ENCODE results near the gene MC2R.

Gene MC2R

DNA sequence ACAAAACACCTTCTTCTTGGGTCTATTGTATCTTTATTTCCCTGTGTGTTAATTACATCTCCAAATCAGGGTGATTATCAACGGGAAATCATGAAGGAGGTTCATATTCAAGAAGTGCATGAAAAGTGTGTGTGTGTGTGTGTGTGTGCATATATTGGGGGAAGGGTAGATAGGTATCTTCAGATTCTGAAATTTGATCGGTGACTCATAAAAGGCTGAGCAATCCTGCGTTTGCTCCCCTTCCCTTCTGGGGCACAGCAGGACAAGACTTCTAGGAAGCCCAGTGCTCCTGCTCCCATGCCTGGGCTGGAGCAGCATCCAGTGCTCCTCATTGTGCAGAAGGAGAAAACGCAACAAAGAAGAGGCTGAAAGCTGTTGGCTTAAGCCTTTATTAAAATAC is 65.5 kb downstream of the MC2R start:
- TF ChIP-seq CTCF (IDR thresholded peaks at IDR 0.05; ENCODE audit: insufficient read depth, low read length, poor library complexity, severe bottlenecking): no peak
- H3K36me3 ChIP-seq (ENCODE audit: control insufficient read depth, insufficient read depth, low read length): no peaks in the 10 kb centered on the region
- no peak overlapping the region for H3K4me3 ChIP-seq (replicated peaks; ENCODE audit: low read depth, low read length)
- DNase-seq (ENCODE audit: extremely low read depth, insufficient read length): no peak
- no peaks in the 10 kb centered on the region for H3K27me3 ChIP-seq (replicated peaks; ENCODE audit: control insufficient read depth, insufficient read depth, low read length)

DNA sequence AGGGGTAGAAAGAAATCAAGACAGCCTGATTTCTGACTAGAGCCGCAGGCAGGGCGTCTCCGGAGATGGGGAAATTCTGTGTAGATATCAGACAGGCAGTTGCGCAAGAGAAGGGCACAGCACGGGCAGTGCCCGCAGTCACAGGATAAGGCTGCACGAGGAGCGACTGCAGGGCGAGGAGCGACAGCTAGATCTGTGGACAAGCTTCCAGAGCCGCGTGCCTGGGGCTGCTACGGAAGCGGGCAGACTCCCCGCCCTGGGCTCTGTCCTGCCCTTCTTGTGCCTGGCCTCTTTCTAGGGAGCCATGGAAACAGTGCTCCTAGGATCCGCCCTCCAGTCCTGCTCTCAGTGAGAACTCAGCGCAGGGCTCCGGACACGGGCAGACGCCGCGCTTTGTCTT is 78.8 kb downstream of the MC2R start:
- Histone ChIP-seq H3K36me3 (ENCODE audit: control insufficient read depth, insufficient read depth, low read length) (no peaks in the 10 kb centered on the region), H3K4me3 (replicated peaks; ENCODE audit: low read depth, low read length) (no peak overlapping the region), H3K27me3 (replicated peaks; ENCODE audit: control insufficient read depth, insufficient read depth, low read length) (no peaks in the 10 kb centered on the region)
- TF ChIP-seq CTCF (IDR thresholded peaks at IDR 0.05; ENCODE audit: insufficient read depth, low read length, poor library complexity, severe bottlenecking): no peak
- DNase-seq (ENCODE audit: extremely low read depth, insufficient read length): no peak

DNA sequence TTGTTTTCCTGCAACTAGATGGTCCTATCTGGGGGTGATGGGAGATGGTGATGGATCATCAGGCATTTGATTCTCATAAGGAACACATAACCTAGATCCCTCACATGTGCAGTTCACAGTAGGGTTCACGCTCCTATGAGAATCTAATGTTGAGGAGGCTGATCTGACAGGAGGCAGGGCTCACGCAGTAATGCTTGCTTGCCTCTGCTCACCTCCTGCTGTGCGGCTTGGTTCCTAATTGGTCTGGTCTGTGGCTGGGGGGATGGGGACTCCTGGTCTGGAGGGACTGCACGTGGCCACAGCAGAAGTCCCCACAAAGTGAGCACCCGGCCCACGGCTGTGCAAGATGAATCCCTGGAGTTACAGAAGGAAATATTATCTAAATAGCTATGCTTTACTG is 80.1 kb downstream of the MC2R start:
- no peaks in the 10 kb centered on the region for H3K36me3 ChIP-seq (ENCODE audit: control insufficient read depth, insufficient read depth, low read length)
- H3K4me3 ChIP-seq (replicated peaks; ENCODE audit: low read depth, low read length): no peak overlapping the region
- DNase-seq (ENCODE audit: extremely low read depth, insufficient read length): no peak
- H3K27me3 ChIP-seq (replicated peaks; ENCODE audit: control insufficient read depth, insufficient read depth, low read length): no peaks in the 10 kb centered on the region
- TF ChIP-seq CTCF (IDR thresholded peaks at IDR 0.05; ENCODE audit: insufficient read depth, low read length, poor library complexity, severe bottlenecking): no peak

DNA sequence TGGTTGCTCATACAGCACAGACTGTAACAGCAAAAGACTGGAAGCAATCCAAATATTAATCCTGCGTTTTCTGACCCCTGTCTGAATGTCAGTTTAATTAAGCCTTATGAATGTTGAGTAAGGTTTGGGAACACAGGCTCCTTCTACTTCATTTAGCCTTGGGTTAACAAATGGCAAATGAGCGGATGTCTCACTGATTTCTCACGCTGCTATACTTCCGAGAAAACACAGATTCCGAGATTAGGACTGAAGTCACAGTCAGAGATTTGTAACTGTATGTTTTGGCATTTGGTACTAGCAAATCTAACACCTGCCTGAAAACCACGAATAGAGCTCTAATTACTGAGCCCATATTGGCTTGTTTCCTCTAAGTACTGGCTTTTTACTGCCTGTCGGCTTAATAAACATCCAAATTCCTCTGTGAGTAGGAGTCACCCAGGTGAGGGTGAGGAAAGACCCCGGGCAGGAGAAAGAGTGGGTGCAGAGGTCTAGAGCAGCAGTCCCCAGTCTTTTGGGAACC is 80.8 kb downstream of the MC2R start:
- no peak for DNase-seq (ENCODE audit: extremely low read depth, insufficient read length)
- Histone ChIP-seq H3K27me3 (replicated peaks; ENCODE audit: control insufficient read depth, insufficient read depth, low read length) (no peaks in the 10 kb centered on the region), H3K4me3 (replicated peaks; ENCODE audit: low read depth, low read length) (no peak overlapping the region), H3K36me3 (ENCODE audit: control insufficient read depth, insufficient read depth, low read length) (no peaks in the 10 kb centered on the region)
- TF ChIP-seq CTCF (IDR thresholded peaks at IDR 0.05; ENCODE audit: insufficient read depth, low read length, poor library complexity, severe bottlenecking): no peak
